HepG2 (cell line): ENCODE measurements around the gene CMC4.

Source experiments
- ZNF713 ChIP-seq: sonication (generic); formaldehyde crosslinking; IDR thresholded peaks from 2 replicates; pipeline ENCODE4 v1.4.0; 2020; ENCODE audit warnings: mild to moderate bottlenecking, missing genetic modification reagents
- TF ChIP-seq, protein P1 (sequence below): sonication (generic); formaldehyde crosslinking; IDR thresholded peaks from 2 replicates; pipeline ENCODE4 v1.5.1; 2020; ENCODE audit warnings: missing genetic modification reagents, mild to moderate bottlenecking, borderline replicate concordance

DNA sequence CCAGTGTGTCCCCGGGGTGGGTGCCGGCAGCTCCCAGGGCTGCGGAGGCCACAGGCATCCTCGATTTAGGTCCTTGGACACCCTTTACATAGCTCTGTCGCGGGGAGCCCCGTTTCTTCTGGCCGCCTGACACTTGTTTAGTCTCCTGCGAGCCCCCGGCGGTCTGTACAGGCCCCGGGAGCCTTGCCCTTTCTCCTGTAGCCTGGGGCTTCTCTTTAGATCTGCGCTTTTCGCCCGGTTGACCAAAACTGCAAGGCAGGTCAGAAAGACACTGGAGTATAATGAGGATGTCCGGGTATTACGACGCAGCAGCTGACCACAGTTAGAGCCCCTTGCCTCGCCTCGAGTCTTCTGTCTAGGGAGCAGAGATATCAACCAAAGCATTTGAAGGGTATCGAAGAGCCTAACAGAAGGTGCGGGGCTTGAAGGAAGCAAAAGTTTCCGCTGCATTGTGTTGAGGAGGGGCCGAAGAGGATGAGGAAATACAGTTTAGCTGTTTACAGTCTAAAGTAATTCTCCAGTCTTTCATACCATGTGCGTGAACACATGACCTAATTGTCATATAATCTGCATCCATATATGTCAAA lies 851 bp upstream of the CMC4 start:
- TF ChIP-seq ZNF713 (CRISPR knock-in tag), result no peak
- TF ChIP-seq, protein P1, sequence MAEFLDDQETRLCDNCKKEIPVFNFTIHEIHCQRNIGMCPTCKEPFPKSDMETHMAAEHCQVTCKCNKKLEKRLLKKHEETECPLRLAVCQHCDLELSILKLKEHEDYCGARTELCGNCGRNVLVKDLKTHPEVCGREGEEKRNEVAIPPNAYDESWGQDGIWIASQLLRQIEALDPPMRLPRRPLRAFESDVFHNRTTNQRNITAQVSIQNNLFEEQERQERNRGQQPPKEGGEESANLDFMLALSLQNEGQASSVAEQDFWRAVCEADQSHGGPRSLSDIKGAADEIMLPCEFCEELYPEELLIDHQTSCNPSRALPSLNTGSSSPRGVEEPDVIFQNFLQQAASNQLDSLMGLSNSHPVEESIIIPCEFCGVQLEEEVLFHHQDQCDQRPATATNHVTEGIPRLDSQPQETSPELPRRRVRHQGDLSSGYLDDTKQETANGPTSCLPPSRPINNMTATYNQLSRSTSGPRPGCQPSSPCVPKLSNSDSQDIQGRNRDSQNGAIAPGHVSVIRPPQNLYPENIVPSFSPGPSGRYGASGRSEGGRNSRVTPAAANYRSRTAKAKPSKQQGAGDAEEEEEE, result no peak
